Stomach smooth muscle (tissue), 2 donors: ENCODE measurements around the gene CIAPIN1.

Experiments used
- H3K27ac ChIP-seq: one replicate; pipeline ENCODE4 v1.7.0; 2013; ENCODE audit warnings: mild to moderate bottlenecking, low read length, inconsistent platforms
- H3K27me3 ChIP-seq, 2 donors: one replicate each; pipeline ENCODE4 v1.7.0; 2013; ENCODE audit warnings: low read length in 2 of 2; ENCODE audit not compliant: insufficient read depth in 2 of 2, control insufficient read depth in 1 of 2
- H3K36me3 ChIP-seq, 2 donors: one replicate each; pipeline ENCODE4 v1.7.0; 2013; ENCODE audit warnings: low read length in 2 of 2; ENCODE audit not compliant: control insufficient read depth in 2 of 2, insufficient read depth in 2 of 2
- H3K4me1 ChIP-seq: one replicate; pipeline ENCODE4 v1.7.0; 2013; ENCODE audit warnings: low read length; ENCODE audit not compliant: control insufficient read depth, insufficient read depth
- H3K4me3 ChIP-seq, 2 donors: one replicate each; pipeline ENCODE4 v1.7.0; 2013; ENCODE audit warnings: low read length in 2 of 2
- H3K9ac ChIP-seq, 2 donors: one replicate each; pipeline ENCODE4 v1.7.0; 2013; ENCODE audit warnings: low read length in 2 of 2, mild to moderate bottlenecking in 1 of 2
- H3K9me3 ChIP-seq, 2 donors: one replicate each; pipeline ENCODE4 v1.7.0; 2013; ENCODE audit warnings: low read length in 2 of 2; ENCODE audit not compliant: control insufficient read depth in 2 of 2
- donor health status: healthy.
- donor health status: Pancreatic carcinoma.

Gene CIAPIN1

GRCh38 chr16:57474671-57475661, 27.8 kb upstream of the CIAPIN1 start:
- Histone ChIP-seq H3K4me3 (no peak overlapping the region), H3K27me3 (no peaks in the 10 kb centered on the region), H3K27ac (no peak overlapping the region), H3K36me3 (peaks cover 31 to 33% of the 10 kb centered on the region in 2 donors), H3K9me3 (no peaks in the 10 kb centered on the region), H3K9ac (no peak overlapping the region), H3K4me1 (peaks cover 26% of the 10 kb centered on the region)

- H3K27me3 ChIP-seq, result no peaks in the 10 kb centered on the region
- peaks cover 42 to 44% of the 10 kb centered on the region in 2 donors for H3K36me3 ChIP-seq
- H3K4me1 ChIP-seq, result peaks cover 19% of the 10 kb centered on the region
Measured at GRCh38 chr16:57473906-57474305, 26.7 kb upstream of the CIAPIN1 start.

GRCh38 chr16:57473176-57473840, 26.1 kb upstream of the CIAPIN1 start:
- Histone ChIP-seq H3K36me3 (peaks cover 48 to 49% of the 10 kb centered on the region in 2 donors), H3K9me3 (no peaks in the 10 kb centered on the region), H3K4me3 (no peak overlapping the region), H3K9ac (no peak overlapping the region), H3K4me1 (peaks cover 19% of the 10 kb centered on the region), H3K27me3 (no peaks in the 10 kb centered on the region), H3K27ac (no peak overlapping the region)

More at GRCh38 chr16:57473906-57474305, 26.7 kb upstream of the CIAPIN1 start:
- no peak overlapping the region for H3K4me3 ChIP-seq
- no peak overlapping the region for H3K9ac ChIP-seq
- H3K9me3 ChIP-seq, result no peaks in the 10 kb centered on the region
- H3K27ac ChIP-seq, result no peak overlapping the region

GRCh38 chr16:57472665-57473060, 25.5 kb upstream of the CIAPIN1 start:
- H3K27me3 ChIP-seq, result no peaks in the 10 kb centered on the region
- H3K4me3 ChIP-seq, result no peak overlapping the region
- H3K4me1 ChIP-seq, result peaks cover 15% of the 10 kb centered on the region
- no peaks in the 10 kb centered on the region for H3K9me3 ChIP-seq
- H3K9ac ChIP-seq, result no peak overlapping the region
- no peak overlapping the region for H3K27ac ChIP-seq
- peaks cover 52 to 53% of the 10 kb centered on the region in 2 donors for H3K36me3 ChIP-seq

GRCh38 chr16:57471852-57472664, 24.9 kb upstream of the CIAPIN1 start:
- no peaks in the 10 kb centered on the region for H3K9me3 ChIP-seq
- H3K4me3 ChIP-seq, result no peak overlapping the region
- H3K4me1 ChIP-seq, result peaks cover 10% of the 10 kb centered on the region
- H3K36me3 ChIP-seq, result peaks cover 52 to 53% of the 10 kb centered on the region in 2 donors
- H3K9ac ChIP-seq, result no peak overlapping the region
- H3K27me3 ChIP-seq, result no peaks in the 10 kb centered on the region
- H3K27ac ChIP-seq, result no peak overlapping the region

- peaks cover 57 to 58% of the 10 kb centered on the region in 2 donors for H3K36me3 ChIP-seq
- H3K27ac ChIP-seq, result no peak overlapping the region
- H3K9ac ChIP-seq, result no peak overlapping the region
- H3K4me3 ChIP-seq, result no peak overlapping the region
- peaks cover 2% of the 10 kb centered on the region for H3K4me1 ChIP-seq
- no peaks in the 10 kb centered on the region for H3K27me3 ChIP-seq
- H3K9me3 ChIP-seq, result no peaks in the 10 kb centered on the region
Measured at GRCh38 chr16:57471209-57471608, 24.0 kb upstream of the CIAPIN1 start.

GRCh38 chr16:57470711-57471110, 23.5 kb upstream of the CIAPIN1 start:
- Histone ChIP-seq H3K4me3 (no peak overlapping the region), H3K36me3 (peaks cover 62 to 63% of the 10 kb centered on the region in 2 donors), H3K9me3 (no peaks in the 10 kb centered on the region), H3K4me1 (peaks cover 4% of the 10 kb centered on the region), H3K9ac (no peak overlapping the region), H3K27me3 (no peaks in the 10 kb centered on the region), H3K27ac (no peak overlapping the region)

- Histone ChIP-seq H3K9me3 (no peaks in the 10 kb centered on the region), H3K9ac (no peak overlapping the region), H3K27me3 (no peaks in the 10 kb centered on the region), H3K4me3 (no peak overlapping the region), H3K36me3 (peaks cover 68% of the 10 kb centered on the region in 2 donors), H3K4me1 (peaks cover 5% of the 10 kb centered on the region), H3K27ac (no peak overlapping the region)
Measured at GRCh38 chr16:57469917-57470470, 22.8 kb upstream of the CIAPIN1 start.

GRCh38 chr16:57469046-57469445, 21.9 kb upstream of the CIAPIN1 start:
- H3K9ac ChIP-seq, result no peak overlapping the region
- no peaks in the 10 kb centered on the region for H3K27me3 ChIP-seq
- peaks cover 13% of the 10 kb centered on the region for H3K4me1 ChIP-seq
- H3K9me3 ChIP-seq, result no peaks in the 10 kb centered on the region
- H3K27ac ChIP-seq, result no peak overlapping the region
- no peak overlapping the region for H3K4me3 ChIP-seq
- H3K36me3 ChIP-seq, result peaks cover 69% of the 10 kb centered on the region in 2 donors

- Histone ChIP-seq H3K4me3 (no peak overlapping the region), H3K36me3 (peaks cover 64 to 69% of the 10 kb centered on the region in 2 donors), H3K4me1 (peaks cover 20% of the 10 kb centered on the region), H3K9ac (no peak overlapping the region), H3K27me3 (no peaks in the 10 kb centered on the region), H3K27ac (no peak overlapping the region), H3K9me3 (no peaks in the 10 kb centered on the region)
Measured at GRCh38 chr16:57468346-57468745, 21.2 kb upstream of the CIAPIN1 start.
